Calu3 (cell line): ENCODE data around the gene DNAJC30. TPM values are rescaled to one million over a fixed set of nuclear protein-coding genes. Genes with fewer than 3 reads are reported as not detected.

Source experiments
- BruUV-seq: library from RNA; stranded (reverse); fragments of 400-500 nt; replicated peaks from 2 replicates; lab custom pipeline; 2021; lab: Mats Ljungman, UMichigan
- CTCF ChIA-PET: fragments of 300-600 bp; sonication (Branson Sonifier 250); formaldehyde crosslinking; loops from one replicate; lab custom pipeline; 2022; ENCODE audit warnings: antibody characterized with exemption; lab: Charles Lee
- DNase-seq: peaks from one replicate; pipeline ENCODE4 v3.0.0; 2022
- H3K27ac Mint-ChIP-seq: one replicate; pipeline ENCODE4 v1.8.0; 2022; ENCODE audit warnings: mixed read lengths; ENCODE audit not compliant: unreplicated experiment
- H3K27me3 Mint-ChIP-seq: one replicate; pipeline ENCODE4 v1.8.0; 2022; ENCODE audit warnings: mixed read lengths; ENCODE audit not compliant: unreplicated experiment
- H3K36me3 Mint-ChIP-seq: one replicate; pipeline ENCODE4 v1.8.0; 2022; ENCODE audit warnings: mild to moderate bottlenecking, moderate library complexity, mixed read lengths; ENCODE audit not compliant: insufficient read depth, unreplicated experiment
- H3K4me1 Mint-ChIP-seq: one replicate; pipeline ENCODE4 v1.8.0; 2022; ENCODE audit warnings: mild to moderate bottlenecking, low read depth, mixed read lengths; ENCODE audit not compliant: unreplicated experiment
- H3K4me3 Mint-ChIP-seq: one replicate; pipeline ENCODE4 v1.8.0; 2022; ENCODE audit warnings: mild to moderate bottlenecking, low read depth, moderate library complexity, mixed read lengths; ENCODE audit not compliant: unreplicated experiment
- H3K9me3 Mint-ChIP-seq: one replicate; pipeline ENCODE4 v1.8.0; 2022; ENCODE audit warnings: low read depth, mixed read lengths; ENCODE audit not compliant: unreplicated experiment
- intact Hi-C: fragments of 100-400 bp; cut with micrococcal nuclease; formaldehyde crosslinking; loops from one replicate; pipeline ENCODE4 v1.10.0; 2022; ENCODE audit not compliant: unreplicated experiment
- total RNA-seq: library from RNA; stranded (reverse); gene quantifications from 2 replicates; pipeline ENCODE4 v1.2.3, GENCODE V29; 2022
- TF ChIP-seq, protein P1 (sequence below): fragments of 200-600 bp; IDR thresholded peaks from one replicate; pipeline ENCODE4 v1.8.0; 2022; ENCODE audit warnings: antibody characterized with exemption; ENCODE audit not compliant: unreplicated experiment

DNAJC30 gene
- total RNA-seq, 1 experiment from 2014 or later: 10.5 TPM

DNA sequence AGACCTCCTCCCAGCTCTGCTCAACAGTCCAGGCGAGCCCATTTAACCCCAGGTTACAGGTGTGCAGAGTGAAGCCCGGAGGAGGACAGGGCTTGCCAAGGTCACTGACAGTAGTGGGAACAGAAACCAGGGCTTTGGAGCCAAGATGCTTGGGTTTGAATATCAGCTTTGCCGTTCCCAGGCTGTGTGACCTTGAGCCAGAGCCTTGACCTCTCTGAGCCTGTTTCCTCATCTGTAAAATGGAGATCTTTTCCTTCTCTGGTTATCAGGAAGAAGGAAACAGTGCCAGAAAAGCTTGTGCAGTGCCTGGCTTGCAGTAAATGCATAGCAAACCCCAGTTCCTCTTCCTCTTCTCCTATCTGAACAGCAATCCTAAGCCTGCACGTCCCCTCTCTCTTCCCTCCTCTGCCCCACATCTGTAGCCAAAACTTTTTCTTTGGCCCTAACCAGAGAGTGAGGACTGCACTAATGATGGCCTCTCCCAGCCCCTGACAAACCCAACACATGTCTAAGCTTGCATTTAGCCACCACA, 37.5 kb downstream of the DNAJC30 start:
- peaks cover 2% of the 10 kb centered on the region for H3K9me3 Mint-ChIP-seq
- peaks cover 47% of the 10 kb centered on the region for H3K27me3 Mint-ChIP-seq
- no peak overlapping the region for H3K4me3 Mint-ChIP-seq
- TF ChIP-seq, protein P1, sequence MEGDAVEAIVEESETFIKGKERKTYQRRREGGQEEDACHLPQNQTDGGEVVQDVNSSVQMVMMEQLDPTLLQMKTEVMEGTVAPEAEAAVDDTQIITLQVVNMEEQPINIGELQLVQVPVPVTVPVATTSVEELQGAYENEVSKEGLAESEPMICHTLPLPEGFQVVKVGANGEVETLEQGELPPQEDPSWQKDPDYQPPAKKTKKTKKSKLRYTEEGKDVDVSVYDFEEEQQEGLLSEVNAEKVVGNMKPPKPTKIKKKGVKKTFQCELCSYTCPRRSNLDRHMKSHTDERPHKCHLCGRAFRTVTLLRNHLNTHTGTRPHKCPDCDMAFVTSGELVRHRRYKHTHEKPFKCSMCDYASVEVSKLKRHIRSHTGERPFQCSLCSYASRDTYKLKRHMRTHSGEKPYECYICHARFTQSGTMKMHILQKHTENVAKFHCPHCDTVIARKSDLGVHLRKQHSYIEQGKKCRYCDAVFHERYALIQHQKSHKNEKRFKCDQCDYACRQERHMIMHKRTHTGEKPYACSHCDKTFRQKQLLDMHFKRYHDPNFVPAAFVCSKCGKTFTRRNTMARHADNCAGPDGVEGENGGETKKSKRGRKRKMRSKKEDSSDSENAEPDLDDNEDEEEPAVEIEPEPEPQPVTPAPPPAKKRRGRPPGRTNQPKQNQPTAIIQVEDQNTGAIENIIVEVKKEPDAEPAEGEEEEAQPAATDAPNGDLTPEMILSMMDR: no peak
- DNase-seq: no peak
- intact Hi-C loops: no loop called here
- CTCF ChIA-PET: no interaction called here
- no peak overlapping the region for H3K27ac Mint-ChIP-seq
- no TSS peak for BruUV-seq
- no peaks in the 10 kb centered on the region for H3K36me3 Mint-ChIP-seq
- H3K4me1 Mint-ChIP-seq: no peaks in the 10 kb centered on the region

DNA sequence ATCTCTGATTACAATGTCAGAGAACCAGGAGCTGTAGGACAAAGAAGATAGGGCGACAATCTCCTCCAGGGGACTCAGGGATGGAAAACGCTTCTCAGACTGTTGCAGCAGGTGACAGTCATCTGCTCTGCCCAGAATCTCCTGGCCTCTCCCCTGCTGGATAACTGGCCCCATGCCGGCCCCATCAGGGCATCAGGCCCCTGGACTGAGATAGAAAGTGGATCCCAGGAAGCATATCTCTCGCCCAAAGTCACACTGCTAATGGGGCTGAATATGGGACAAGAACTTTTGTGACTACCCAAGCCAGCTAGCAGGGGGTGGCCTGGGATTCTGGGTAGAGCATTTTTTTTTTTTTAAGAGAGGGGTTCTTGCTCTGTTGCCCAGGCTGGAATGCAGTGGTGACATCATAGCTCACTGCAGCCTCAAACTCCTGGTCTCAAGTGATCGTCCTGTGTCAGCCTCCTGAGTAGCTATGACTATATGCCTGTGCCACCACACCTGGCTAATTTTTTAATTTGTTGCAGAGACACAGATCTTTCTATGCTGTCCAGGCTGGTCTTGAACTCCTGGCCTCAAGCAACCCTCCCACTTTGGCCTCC, 38.5 kb downstream of the DNAJC30 start:
- Mint-ChIP-seq H3K27ac (no peak overlapping the region), H3K36me3 (no peaks in the 10 kb centered on the region), H3K4me3 (no peak overlapping the region), H3K27me3 (peaks cover 39% of the 10 kb centered on the region), H3K4me1 (no peaks in the 10 kb centered on the region), H3K9me3 (peaks cover 2% of the 10 kb centered on the region)
- intact Hi-C loops: no loop called here
- BruUV-seq: no TSS peak
- CTCF ChIA-PET: interaction anchor here (0.6 kb wide), 1 partner anchor 15 kb away, joined by 3 read pairs; no protein-coding TSS in a partner anchor
- DNase-seq: no peak
- TF ChIP-seq, protein P1: no peak

DNA sequence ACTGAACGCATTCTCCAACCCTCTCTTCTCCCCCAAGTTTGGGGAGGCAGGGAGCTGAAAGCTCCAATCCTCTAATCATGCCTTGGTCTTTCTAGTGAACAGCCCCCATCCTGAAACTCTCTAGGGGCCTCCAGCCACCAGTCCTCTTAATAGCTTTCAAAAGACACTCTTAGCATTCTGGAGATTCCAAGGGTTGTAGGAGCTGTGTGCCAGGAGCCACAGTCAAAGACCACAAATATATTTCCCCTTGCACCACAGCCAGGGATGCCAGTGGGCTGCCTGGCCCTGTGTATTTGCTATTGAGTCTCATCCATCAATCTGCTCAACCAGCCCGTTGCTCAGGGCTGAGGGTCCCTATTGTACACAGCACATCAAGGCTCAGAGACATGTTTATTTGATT, 40.4 kb downstream of the DNAJC30 start:
- TF ChIP-seq, protein P1: no peak
- peaks cover 2% of the 10 kb centered on the region for H3K9me3 Mint-ChIP-seq
- H3K4me1 Mint-ChIP-seq: no peaks in the 10 kb centered on the region
- H3K36me3 Mint-ChIP-seq: no peaks in the 10 kb centered on the region
- H3K27me3 Mint-ChIP-seq: peaks cover 20% of the 10 kb centered on the region
- no peak for DNase-seq
- H3K27ac Mint-ChIP-seq: no peak overlapping the region
- CTCF ChIA-PET: no interaction called here
- no peak overlapping the region for H3K4me3 Mint-ChIP-seq
- BruUV-seq: no TSS peak
- intact Hi-C loops: no loop called here

DNA sequence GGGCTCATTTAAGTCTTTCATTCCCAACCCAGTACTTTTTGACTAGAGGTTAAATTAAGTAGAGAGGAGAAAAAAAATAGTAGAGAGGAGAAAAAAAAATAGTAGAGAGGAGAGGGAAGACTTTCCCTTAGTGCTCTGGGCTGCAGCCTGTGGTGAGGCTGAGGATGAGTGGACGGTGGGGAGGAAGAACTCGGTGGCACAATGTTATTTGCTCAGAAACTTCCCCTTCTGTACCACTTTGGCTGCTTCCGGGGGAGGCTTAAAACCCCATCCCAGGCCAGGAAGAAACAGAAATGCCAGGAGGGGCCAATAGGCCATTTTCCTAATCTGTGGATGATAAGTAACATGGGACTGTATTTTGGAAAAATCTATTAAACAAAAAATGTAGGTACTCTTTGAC, 44.3 kb downstream of the DNAJC30 start:
- Mint-ChIP-seq H3K4me1 (no peaks in the 10 kb centered on the region), H3K27ac (no peak overlapping the region), H3K4me3 (no peak overlapping the region), H3K27me3 (no peaks in the 10 kb centered on the region), H3K9me3 (peaks cover 5% of the 10 kb centered on the region), H3K36me3 (no peaks in the 10 kb centered on the region)
- TF ChIP-seq, protein P1: no peak
- BruUV-seq: no TSS peak
- DNase-seq: no peak
- intact Hi-C loops: no loop called here
- CTCF ChIA-PET: no interaction called here
